Activated CD8-positive, alpha-beta memory T cell treated with anti-CD3 and anti-CD28 coated beads, Interleukin-2, amount 50 U/mL, for 48 hours (primary cell): ENCODE results near the gene TMA7B.
"Not testable (repeated sequence)": the region's sequence is repeated elsewhere in the genome, so short reads cannot be mapped to it uniquely, and the experiment has no call there.

Experiments
- DNase-seq: peaks from one replicate; pipeline ENCODE4 v3.0.0-alpha.2; 2020

TMA7B gene

GRCh38 chr22:39933741-39934140 lies 26.5 kb upstream of the TMA7B start:
- no peak for DNase-seq

GRCh38 chr22:39935116-39935515 lies 25.1 kb upstream of the TMA7B start:
- DNase-seq, result no peak

GRCh38 chr22:39935612-39936011 lies 24.6 kb upstream of the TMA7B start:
- peak; percentile 50 for DNase-seq

- DNase-seq, result no peak
Measured at GRCh38 chr22:39936523-39937145, 23.6 kb upstream of the TMA7B start.

GRCh38 chr22:39937906-39938305 lies 22.3 kb upstream of the TMA7B start:
- DNase-seq, result no peak

- DNase-seq, result no peak
Measured at GRCh38 chr22:39938509-39939111, 21.6 kb upstream of the TMA7B start.

GRCh38 chr22:39939830-39940229 lies 20.4 kb upstream of the TMA7B start:
- no peak for DNase-seq

- no peak for DNase-seq
Measured at GRCh38 chr22:39940757-39941305, 19.4 kb upstream of the TMA7B start.

- DNase-seq, result no peak
Measured at GRCh38 chr22:39941601-39942000, 18.6 kb upstream of the TMA7B start.

GRCh38 chr22:39942439-39943230 lies 17.6 kb upstream of the TMA7B start:
- DNase-seq, result no peak

- no peak for DNase-seq
Measured at GRCh38 chr22:39943337-39943736, 16.9 kb upstream of the TMA7B start.

GRCh38 chr22:39943953-39944872 lies 16.0 kb upstream of the TMA7B start:
- DNase-seq, result no peak

- no peak for DNase-seq
Measured at GRCh38 chr22:39946126-39946502, 14.1 kb upstream of the TMA7B start.

- DNase-seq, result peak; percentile 50
Measured at GRCh38 chr22:39946503-39947219, 13.5 kb upstream of the TMA7B start.

- peak; percentile 52 for DNase-seq
Measured at GRCh38 chr22:39947220-39948216, 12.7 kb upstream of the TMA7B start.

GRCh38 chr22:39949964-39950737 lies 10.0 kb upstream of the TMA7B start:
- no peak for DNase-seq

- DNase-seq, result not testable (repeated sequence)
Measured at GRCh38 chr22:39951603-39952293, 8.4 kb upstream of the TMA7B start.

GRCh38 chr22:39952347-39952746 lies 7.8 kb upstream of the TMA7B start:
- no peak for DNase-seq

GRCh38 chr22:39953101-39953500 lies 7.1 kb upstream of the TMA7B start:
- no peak for DNase-seq
